ENCODE data around the gene SLC6A9.

SLC6A9 gene

GRCh38 chr1:44040418-44040817, 9.2 kb upstream of the SLC6A9 start:
- DNase-seq (ENCODE audit: extremely low read depth, insufficient read length), result no peak
- no peak overlapping the region for H3K4me3 ChIP-seq (replicated peaks; ENCODE audit: low read depth, low read length)
- H3K27me3 ChIP-seq (replicated peaks; ENCODE audit: control insufficient read depth, insufficient read depth, low read length), result no peaks in the 10 kb centered on the region
- H3K36me3 ChIP-seq (ENCODE audit: control insufficient read depth, insufficient read depth, low read length), result no peaks in the 10 kb centered on the region
- TF ChIP-seq CTCF (IDR thresholded peaks at IDR 0.05; ENCODE audit: insufficient read depth, low read length, poor library complexity, severe bottlenecking), result no peak

GRCh38 chr1:44038876-44039657, 7.8 kb upstream of the SLC6A9 start:
- TF ChIP-seq CTCF (IDR thresholded peaks at IDR 0.05; ENCODE audit: insufficient read depth, low read length, poor library complexity, severe bottlenecking), result no peak

GRCh38 chr1:44037154-44037553, 5.9 kb upstream of the SLC6A9 start:
- TF ChIP-seq CTCF (IDR thresholded peaks at IDR 0.05; ENCODE audit: insufficient read depth, low read length, poor library complexity, severe bottlenecking), result no peak
- H3K36me3 ChIP-seq (ENCODE audit: control insufficient read depth, insufficient read depth, low read length), result no peaks in the 10 kb centered on the region
- H3K4me3 ChIP-seq (replicated peaks; ENCODE audit: low read depth, low read length), result no peak overlapping the region
- DNase-seq (ENCODE audit: extremely low read depth, insufficient read length), result no peak
- H3K27me3 ChIP-seq (replicated peaks; ENCODE audit: control insufficient read depth, insufficient read depth, low read length), result no peaks in the 10 kb centered on the region

More at GRCh38 chr1:44038876-44039657, 7.8 kb upstream of the SLC6A9 start:
- Histone ChIP-seq H3K27me3 (replicated peaks; ENCODE audit: control insufficient read depth, insufficient read depth, low read length) (no peaks in the 10 kb centered on the region), H3K4me3 (replicated peaks; ENCODE audit: low read depth, low read length) (no peak overlapping the region), H3K36me3 (ENCODE audit: control insufficient read depth, insufficient read depth, low read length) (no peaks in the 10 kb centered on the region)
- DNase-seq (ENCODE audit: extremely low read depth, insufficient read length), result no peak

- Histone ChIP-seq H3K36me3 (ENCODE audit: control insufficient read depth, insufficient read depth, low read length) (no peaks in the 10 kb centered on the region), H3K27me3 (replicated peaks; ENCODE audit: control insufficient read depth, insufficient read depth, low read length) (no peaks in the 10 kb centered on the region), H3K4me3 (replicated peaks; ENCODE audit: low read depth, low read length) (no peak overlapping the region)
- no peak for DNase-seq (ENCODE audit: extremely low read depth, insufficient read length)
- peak; percentile 90 for TF ChIP-seq CTCF (IDR thresholded peaks at IDR 0.05; ENCODE audit: insufficient read depth, low read length, poor library complexity, severe bottlenecking)
Measured at GRCh38 chr1:44036409-44037139, 5.3 kb upstream of the SLC6A9 start.

- H3K4me3 ChIP-seq (replicated peaks; ENCODE audit: low read depth, low read length), result no peak overlapping the region
- TF ChIP-seq CTCF (IDR thresholded peaks at IDR 0.05; ENCODE audit: insufficient read depth, low read length, poor library complexity, severe bottlenecking), result no peak
- no peak for DNase-seq (ENCODE audit: extremely low read depth, insufficient read length)
- no peaks in the 10 kb centered on the region for H3K27me3 ChIP-seq (replicated peaks; ENCODE audit: control insufficient read depth, insufficient read depth, low read length)
- H3K36me3 ChIP-seq (ENCODE audit: control insufficient read depth, insufficient read depth, low read length), result no peaks in the 10 kb centered on the region
Measured at GRCh38 chr1:44035726-44036408, 4.6 kb upstream of the SLC6A9 start.
